NCI-H69 (cell line): ENCODE data around the gene ZNF460.
A peak's percentile ranks its signal among the peaks of the same experiment; 100 is the strongest.
"Not testable (repeated sequence)": the region's sequence is repeated elsewhere in the genome, so short reads cannot be mapped to it uniquely, and the experiment has no call there.

Experiments
- DNase-seq: peaks from one replicate; lab custom pipeline; 2025; lab: John Stamatoyannopoulos, UW

The ZNF460 gene

DNA sequence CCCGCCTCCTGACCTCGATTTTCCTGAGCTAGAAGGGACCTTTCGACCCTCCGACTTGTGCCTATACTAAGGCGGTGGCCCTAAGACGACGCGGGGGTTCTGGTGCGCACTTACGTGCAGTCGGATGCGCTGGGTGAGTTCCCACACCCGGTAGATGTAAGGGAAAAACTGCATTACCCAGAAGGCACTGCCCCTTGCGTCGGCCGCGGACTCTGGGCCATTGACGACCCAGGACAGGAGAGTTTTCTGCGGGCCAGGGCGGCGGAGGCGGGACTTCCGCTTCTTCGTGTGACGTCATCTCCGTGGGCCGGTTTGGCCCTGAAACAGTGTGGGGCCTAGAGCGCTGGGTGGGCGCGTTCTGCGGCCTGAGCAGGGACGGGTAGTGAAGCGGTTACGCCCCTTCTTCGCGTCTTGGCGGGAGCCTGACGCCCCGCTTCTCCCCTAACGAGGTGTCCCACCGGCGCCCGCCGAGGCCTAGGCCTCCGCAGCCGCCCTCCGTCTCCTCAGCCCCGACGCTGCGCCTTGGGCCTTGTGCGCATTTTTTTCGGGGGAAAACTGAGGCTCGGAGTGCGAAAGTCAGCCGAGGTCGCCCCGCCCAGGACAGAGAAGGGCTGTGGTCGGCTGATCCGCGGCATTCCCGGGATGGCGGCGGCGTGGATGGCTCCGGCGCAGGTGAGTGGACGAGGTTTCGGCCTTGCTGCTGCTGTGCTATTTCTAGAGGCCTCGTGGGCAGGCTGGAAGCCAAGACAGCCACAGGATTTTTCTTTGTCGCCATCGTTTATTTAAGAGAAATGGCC is at the start of gene ZNF460:
TSS of gene ZNF460 (plus strand) at position 321 of the 797 bp plus-strand sequence. CDS start at position 643, 322 bp downstream.
- peak; percentile 99 for DNase-seq

DNA sequence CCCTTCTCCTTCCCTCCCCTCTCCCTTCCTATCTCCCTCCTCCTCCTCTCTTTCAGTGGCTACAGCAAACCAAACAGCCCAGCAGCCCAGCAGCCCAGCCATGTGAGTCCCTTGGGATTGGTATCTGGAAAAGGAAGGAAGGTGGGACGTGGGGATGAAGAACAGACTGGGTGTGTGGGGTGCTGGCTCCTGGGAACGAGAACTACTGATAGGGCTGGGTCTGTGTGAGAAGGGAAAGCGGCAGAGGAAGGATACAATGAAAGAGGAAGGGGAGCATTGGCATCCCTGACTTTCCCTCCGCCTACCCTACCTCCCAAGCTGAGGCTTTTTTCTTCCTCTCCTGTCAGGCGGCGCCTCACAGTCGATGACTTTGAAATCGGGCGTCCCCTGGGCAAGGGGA is 48.6 kb upstream of the ZNF460 start:
- peak; percentile 3 for DNase-seq

DNA sequence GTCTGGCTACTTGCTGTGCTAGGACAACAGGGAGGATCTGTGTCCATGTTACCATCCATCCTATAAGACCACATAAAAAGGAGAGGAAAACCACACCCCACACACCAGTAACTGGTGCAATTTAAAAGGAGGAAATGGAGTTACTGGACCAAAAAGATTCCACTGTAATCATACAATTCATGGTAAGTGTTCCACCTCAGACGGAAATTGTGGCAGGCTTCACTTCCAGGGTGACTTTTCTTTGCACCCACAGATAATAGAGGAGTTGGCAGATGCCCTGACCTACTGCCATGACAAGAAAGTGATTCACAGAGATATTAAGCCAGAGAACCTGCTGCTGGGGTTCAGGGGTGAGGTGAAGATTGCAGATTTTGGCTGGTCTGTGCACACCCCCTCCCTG is 47.1 kb upstream of the ZNF460 start:
- DNase-seq: no peak

DNA sequence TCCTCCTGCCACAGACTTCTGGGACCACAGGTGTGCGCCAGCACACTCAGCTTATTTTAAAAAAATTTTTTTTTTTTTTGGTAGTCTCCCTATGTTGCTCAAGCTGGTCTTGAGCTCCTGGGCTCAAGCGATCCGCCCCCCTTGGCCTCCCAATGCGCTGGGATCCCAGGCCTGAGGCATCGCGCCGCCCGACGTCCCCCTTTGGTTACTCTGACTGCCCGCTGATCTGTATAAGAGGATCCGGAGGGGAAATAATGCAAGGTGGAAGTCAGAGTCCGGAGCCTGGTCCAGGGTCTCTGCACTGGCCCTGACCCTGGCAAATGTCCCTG is 40.3 kb upstream of the ZNF460 start:
- no peak for DNase-seq

DNA sequence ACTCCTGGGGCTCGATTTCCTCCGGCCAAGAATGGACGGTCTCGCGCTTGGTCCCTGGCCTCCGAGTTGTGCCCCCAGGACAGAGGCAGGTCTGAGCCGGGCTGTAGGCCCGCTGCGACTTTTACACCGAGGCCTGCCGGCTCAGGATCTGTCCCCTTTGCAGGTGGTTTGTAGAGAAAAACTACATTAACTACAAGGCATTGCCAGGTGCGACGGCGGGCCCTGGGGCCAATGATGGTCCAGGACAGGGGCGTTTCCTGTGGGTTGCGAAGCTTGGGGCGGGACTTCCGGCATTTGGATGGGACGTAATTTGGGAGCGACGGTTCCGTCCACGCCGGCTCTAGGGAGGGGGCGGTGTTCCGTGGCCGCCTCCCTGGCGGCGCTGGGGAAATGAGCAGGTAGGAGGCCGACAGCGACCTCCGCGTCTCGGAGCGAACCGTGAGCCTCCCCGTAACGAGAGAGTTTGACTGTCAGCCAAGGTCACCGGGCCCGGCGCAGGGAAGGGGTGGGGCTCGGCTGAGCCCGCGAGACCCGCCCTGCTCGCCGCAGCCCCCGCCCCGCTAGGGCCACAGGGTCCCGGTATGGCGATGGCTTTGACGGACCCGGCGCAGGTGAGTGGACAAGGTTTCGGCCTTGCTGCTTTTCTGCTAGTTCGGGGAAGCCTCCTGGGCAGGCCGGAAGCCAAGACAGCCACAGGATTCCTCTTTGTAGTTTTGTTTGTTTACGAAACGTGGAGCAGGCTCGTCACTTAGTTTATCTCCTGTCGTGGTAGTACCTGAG is 39.8 kb upstream of the ZNF460 start, which contains the start of gene ZNF805:
TSS of gene ZNF805 (plus strand) at position 322 of the 780 bp plus-strand sequence. CDS start at position 582, 260 bp downstream.
- peak; percentile 96 for DNase-seq

DNA sequence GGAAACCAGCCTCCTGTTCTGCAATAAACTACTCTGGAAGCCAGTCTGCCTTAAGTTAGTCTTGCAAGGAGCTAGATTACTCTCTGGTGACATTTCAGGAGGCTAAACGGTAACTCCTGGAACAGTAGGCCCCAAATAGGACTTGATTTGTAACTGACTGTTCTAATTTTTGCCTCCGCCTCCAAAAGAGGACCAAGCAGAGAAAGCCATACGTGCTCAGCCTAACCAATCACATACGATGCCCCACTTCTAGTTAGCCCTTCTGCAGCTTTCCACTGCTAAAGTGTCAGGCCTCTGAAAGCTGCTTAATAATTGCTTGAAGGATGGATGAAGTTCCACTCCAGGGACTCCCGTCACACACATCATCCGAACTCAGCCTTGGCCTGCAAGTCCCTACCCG is 39.1 kb upstream of the ZNF460 start:
- DNase-seq: peak; percentile 18

DNA sequence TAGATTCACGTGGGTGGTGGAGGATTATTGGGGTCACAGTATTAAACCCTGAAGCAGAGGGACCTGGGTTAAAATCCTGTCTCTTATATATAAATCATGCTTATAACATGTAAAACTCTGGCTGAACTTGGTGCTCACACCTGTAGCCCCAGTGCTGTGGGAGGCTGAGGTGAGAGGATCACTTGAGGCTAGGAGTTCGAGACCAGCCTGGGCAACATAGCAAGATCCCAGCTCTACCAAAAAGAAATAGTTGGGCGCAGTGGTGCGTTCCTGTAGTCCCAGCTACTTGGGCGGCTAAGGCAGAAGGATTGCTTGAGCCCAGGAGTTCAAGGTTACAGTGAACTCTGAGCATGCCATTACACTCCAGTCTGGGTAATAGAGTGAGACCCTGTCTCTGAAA is 37.5 kb upstream of the ZNF460 start:
- no peak for DNase-seq

DNA sequence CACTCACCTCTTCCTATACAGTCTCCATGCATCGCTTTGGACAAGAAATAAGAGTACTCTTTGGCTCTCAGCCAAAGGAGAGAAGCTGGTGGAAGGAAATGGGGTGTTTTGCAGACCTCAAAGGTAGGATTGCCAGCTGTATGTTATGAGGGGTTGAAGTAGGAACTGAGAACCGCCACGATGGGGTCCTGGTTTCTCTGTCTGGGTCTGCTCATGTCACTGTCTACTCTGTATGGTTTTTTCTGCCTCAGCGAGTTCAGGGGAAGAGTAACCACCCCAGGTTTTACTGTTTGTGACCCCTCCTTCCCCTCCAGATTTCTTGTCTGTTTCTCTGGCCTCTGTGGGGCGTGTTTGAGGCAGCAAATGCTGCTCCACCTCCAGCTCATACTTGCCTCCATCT is 35.8 kb upstream of the ZNF460 start:
- no peak for DNase-seq

DNA sequence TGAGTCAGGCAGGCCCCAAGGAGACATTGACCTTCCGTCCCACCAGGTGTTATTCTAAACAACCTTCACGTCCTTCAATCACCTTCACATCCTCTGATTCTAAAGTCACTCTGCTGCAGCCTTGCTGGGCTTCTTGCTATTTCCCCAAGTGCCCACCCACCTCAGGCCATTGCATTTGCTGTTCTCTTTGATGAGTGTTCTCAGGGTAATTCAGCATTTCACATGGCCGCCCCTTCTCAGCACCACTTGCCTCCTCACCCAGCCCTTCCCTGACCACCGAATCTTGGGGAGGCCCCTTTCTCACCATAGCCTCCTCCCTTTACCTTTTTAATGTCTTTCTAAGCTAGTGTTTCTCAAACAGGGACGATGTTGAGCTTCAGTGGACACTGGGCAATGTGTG is 35.2 kb upstream of the ZNF460 start:
- DNase-seq: no peak

DNA sequence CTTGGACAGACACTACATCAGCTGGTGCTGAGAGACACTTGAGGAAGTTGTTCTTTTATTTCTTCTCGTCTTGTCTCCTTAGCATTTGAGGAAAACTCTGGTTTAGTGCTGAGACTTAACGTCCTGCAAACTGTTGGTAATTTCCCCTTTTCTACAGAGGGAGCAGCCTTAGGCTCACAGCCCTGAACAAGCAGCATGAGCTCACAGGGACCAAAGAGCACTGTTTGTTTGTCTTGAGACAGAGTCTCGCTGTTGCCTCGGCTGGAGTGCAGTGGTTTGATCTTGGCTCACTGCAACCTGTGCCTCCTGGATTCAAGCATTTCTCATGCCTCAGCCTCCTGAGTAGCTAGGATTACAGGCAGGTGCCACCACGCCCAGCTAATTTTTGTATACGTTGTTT is 34.3 kb upstream of the ZNF460 start:
- DNase-seq: no peak

DNA sequence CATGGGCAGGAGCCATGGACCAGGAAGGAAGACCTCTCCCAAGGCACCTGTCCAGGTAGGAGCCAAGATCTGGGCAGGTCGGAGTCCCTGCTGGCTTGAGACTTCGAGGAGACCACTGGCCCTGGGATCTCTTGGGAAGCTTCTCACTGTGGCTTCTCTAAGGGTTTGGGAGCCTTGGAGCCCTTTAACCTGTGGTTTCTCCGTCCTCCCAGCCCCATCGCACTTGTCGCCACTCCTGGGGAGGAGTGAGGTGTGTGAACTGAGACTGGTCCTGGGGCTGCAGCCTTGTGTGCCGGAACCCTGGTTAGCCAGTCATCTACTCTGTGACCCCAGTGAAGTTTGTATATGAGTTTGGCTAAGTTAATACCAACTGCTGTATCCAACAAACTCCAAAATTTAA is 31.6 kb upstream of the ZNF460 start:
- DNase-seq: no peak

DNA sequence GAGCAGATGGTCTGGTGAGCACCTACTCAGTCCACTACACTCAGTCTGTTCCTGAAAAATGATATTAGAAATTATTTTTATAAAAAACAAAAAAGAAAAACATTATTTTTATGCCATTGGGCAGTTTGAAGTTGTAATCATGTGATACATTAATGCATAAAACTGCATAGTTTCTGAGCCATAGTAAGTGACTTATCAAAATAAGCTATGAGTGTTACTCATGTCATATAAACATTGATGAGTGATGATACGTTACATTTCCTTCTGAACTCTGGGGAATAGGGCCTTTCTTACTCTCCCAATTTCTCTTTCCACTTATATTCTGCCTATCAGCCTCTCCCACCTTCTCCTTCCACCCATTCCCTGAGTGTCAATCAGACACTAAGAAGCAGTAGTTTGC is 31.0 kb upstream of the ZNF460 start:
- DNase-seq: no peak

DNA sequence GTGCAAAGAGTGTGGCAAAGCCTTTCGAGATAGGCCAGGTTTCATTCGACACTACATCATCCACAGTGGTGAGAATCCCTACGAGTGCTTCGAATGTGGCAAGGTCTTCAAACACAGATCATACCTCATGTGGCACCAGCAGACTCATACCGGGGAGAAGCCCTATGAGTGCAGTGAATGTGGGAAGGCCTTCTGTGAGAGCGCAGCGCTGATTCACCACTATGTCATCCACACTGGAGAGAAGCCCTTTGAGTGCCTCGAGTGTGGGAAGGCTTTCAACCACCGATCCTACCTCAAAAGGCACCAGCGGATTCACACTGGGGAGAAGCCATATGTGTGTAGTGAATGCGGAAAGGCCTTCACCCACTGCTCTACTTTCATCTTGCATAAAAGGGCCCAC is 26.5 kb upstream of the ZNF460 start:
- not testable (repeated sequence) for DNase-seq

DNA sequence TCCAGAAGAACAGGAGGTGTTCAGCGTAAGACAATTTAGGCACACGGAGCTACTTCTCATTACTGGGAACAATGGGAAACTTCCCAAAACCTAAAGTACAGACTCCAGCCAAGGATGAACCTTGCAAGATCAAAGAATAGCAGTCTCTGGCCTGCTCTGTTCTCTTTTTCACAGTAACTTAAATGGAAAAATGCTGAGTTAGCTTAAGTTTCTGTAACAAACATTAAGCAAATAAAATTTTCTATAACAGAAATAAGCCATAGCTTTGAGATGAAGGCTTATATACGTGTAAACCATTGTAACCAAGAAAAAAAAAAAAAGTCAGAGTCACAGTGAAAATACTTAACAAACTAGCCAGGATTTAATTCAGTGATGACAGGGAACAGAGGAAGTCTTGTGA is 18.2 kb upstream of the ZNF460 start:
- DNase-seq: no peak

DNA sequence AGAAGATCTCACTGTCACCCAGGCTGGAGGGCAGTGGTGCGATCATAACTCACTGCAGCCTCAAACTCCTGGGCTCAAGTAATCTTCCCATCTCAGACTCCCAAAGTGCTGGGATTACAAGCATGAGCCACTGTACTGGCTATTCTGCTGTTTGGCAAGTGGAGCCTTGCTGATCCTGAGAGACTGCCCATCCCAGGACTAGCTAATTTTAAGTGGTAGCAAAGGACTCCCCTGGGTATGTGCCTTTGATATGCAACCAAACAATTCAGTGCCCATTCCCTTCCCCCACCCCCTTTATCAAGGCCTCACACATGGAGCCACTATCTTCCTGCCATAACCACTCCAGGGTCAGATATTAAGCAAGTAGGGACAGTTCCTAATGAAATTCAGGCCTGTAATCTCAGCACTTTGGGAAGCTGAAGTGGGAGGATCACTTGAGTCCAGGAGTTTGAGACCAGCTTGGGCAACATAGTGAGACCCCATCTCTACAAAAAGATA is 17.0 kb upstream of the ZNF460 start:
- no peak for DNase-seq

DNA sequence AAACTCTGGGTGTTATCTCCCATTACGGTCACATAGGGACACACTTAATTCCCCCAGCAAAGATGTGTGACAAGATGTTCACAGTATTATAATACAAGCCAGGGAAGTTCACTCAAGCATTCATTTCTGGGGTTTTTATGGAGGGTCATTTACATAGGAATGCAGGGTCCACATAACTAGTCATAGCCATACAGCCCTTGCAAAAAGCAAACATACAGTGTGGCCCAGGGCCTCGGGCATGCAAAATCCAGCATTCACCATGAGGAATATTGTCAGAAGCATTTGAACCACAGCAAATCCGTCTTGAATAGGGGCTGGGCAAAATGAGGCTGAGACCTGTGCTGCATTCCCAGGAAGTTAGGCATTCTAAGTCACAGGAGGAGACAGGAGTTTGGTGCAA is 13.0 kb upstream of the ZNF460 start:
- no peak for DNase-seq

DNA sequence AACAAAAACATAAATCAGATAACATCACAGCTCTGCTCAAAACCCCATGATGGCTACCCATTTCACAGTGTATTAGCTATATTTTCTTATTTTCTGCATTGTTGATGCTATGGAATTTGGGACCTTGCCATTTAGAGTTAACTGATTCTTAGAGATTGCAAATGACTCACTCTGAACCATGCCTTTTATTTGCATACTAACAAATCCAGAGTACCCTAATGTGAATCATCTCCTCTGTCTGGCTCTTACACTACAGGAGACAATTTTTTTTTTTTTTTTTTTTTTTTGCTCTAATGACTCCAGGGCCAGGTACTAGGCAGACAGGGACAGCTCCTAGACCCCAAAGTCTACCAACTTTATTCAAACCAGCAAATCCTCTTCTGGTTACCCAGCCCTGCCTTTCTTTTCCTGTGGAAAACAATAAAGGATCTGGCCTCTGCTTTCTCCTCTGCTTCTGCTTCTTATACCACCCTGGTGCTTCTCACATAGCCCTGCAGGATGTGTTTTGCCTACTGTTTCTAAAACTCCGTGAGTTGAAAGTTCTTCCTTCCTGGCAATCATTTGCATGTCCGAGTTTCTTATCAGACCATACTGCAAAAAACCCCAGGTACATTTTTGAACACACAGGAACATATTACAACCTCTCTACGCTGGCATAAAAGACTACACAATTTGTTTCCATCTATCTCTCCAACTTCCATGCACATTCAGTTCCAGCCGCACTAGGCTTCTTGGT is 10.6 kb upstream of the ZNF460 start:
- DNase-seq: no peak

DNA sequence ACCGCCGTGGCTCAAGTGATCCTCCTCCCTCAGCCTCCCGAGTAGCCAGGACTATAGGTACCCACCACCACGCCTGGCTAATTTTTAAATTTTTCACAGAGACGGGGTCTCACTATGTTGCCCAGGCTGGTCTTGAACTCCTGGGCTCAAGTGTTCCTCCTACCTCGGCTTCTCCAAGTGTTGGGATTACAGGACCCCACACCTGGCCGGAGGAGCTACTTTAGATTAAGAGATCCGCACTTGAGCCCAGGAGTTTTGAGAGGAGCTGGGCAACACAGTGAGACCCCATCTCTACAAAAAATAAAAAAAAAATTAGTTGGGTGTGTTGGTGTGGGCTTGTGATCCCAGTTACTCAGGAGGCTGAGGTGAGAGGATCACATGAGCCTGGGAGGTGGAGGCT is 9.0 kb upstream of the ZNF460 start:
- DNase-seq: no peak

DNA sequence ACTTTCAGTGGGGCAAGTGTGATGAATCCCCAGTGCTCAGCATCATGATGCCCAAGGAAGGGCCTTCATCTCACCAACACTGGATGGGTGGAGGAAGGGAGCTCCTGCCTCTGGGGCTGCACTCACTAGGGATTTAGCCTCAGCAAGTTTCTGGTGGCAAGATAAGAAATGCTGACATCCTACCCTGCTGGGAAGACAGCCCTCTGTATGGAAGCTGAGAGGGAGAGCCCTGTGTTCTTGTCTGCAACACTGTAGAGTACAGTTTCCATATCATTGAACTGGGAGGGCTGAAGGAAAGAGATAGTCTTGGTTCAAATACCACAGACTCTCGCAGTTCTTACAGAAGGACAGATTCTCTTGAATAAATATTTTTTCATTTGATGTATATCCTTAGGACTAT is 7.3 kb upstream of the ZNF460 start:
- no peak for DNase-seq

DNA sequence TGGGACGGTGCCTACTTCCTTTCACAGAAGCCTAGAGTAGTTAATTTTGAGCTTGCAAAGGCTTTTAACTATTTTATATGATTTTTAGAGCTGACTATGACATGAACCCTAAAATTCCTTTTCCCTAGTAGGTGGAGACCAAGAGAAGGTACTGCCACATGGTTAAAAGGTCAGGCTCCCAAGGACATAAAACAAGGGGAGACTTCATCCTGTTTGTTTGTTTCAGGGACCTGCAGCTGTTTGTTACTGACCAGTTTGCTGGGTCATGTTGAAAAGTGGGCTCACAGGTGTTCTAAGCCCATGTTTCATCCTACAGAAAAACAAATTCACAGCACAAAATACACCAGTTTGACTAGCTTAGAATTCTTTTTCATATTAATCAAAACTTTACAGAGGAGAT is 3.9 kb upstream of the ZNF460 start:
- no peak for DNase-seq

DNA sequence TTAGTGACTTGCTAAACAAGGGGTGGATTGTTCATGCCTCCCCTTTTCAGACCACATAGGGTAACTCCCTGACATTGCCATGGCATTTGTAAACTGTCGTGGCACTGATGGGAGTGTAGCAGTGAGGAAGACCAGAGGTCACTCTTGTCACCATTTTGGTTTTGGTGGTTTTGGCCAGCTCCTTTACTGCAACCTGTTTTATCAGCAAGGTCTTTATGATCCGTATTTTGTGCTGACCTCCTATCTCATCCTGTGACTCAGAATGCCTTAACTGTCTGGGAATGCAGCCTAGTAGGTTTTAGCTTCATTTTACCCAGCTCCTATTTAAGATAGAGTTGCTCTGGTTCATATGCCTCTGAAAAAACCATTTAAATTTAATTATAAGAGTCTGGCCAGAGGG is 1.8 kb upstream of the ZNF460 start:
- not testable (repeated sequence) for DNase-seq

DNA sequence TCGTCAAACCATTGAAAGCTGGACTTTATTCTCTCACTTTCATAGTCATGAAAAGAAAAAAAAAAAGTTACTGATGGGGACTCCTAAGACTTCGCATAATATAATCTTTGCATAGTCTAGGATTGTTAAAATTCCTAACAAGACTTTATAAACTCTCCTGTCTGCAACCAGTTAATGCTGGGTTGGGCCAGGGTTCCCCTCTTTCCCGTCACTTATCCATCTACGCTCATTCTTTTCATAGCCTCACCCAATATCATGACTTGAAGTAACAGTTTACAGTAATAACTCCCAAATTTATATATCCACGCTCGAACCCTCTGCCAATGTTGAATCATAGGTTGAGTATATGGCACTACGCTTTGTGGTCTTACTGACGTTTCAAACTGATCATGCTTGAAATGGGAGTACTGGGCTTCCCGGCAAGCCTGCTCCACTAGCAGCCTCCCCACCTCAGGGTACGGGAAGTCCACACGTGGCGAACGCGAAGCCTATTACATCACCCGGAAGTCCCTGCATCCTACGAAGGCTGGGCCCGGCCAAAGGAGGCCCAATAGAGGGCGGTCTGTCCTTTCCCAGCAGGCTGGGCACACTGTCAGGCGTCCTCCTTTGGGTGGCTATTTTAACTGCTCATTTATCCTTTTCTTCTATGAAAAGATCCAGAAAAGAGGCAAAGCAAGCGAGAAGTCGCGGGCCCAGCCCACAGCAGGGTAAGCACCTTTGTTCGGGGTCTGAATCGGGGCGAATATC is 694 bp upstream of the ZNF460 start:
- DNase-seq: peak; percentile 97
